GM19035 (cell line): ENCODE measurements around the gene ESF1.
A peak's percentile ranks its signal among the peaks of the same experiment; 100 is the strongest.

Source experiments
- ATAC-seq: cut with Tn5 transposase; IDR thresholded peaks from one replicate; pipeline ENCODE4 v1.9.1; 2021; ENCODE audit not compliant: unreplicated experiment

Gene ESF1

GRCh38 chr20:13681248-13682125 is 103.2 kb downstream of the ESF1 start:
- peak; percentile 69 for ATAC-seq

- ATAC-seq, result no peak
Measured at GRCh38 chr20:13678944-13679343, 105.8 kb downstream of the ESF1 start.

- no peak for ATAC-seq
Measured at GRCh38 chr20:13677241-13677640, 107.5 kb downstream of the ESF1 start.

GRCh38 chr20:13676682-13677081 is 108.0 kb downstream of the ESF1 start:
- ATAC-seq, result no peak

GRCh38 chr20:13672690-13673089 is 112.0 kb downstream of the ESF1 start:
- ATAC-seq, result no peak

- no peak for ATAC-seq
Measured at GRCh38 chr20:13671916-13672378, 112.8 kb downstream of the ESF1 start.

GRCh38 chr20:13671512-13671911 is 113.2 kb downstream of the ESF1 start:
- ATAC-seq, result no peak

- ATAC-seq, result no peak
Measured at GRCh38 chr20:13670160-13670559, 114.6 kb downstream of the ESF1 start.

- no peak for ATAC-seq
Measured at GRCh38 chr20:13665709-13666395, 118.9 kb downstream of the ESF1 start.
